HepG2 (cell line): ENCODE data around the gene DCUN1D2. TPM values are rescaled to one million over a fixed set of nuclear protein-coding genes. Genes with fewer than 3 reads are reported as not detected.

Experiments
- EZH2 ChIP-seq: conservative IDR thresholded peaks from 2 replicates; pipeline ENCODE4 v1.6.1; 2012; ENCODE audit warnings: mild to moderate bottlenecking, low read depth, low read length, moderate library complexity
- GTF3A ChIP-seq: sonication (generic); formaldehyde crosslinking; conservative IDR thresholded peaks from 2 replicates; pipeline ENCODE4 v1.4.0; 2020; ENCODE audit warnings: mild to moderate bottlenecking, missing genetic modification reagents
- HMG20B ChIP-seq: conservative IDR thresholded peaks from 2 replicates; pipeline ENCODE4 v1.6.1; 2016; ENCODE audit warnings: missing genetic modification reagents, missing compliant biosample characterization
- HNF4A ChIP-seq: sonication (generic); formaldehyde crosslinking; IDR thresholded peaks from 2 replicates; pipeline ENCODE4 v1.4.0; 2020; ENCODE audit warnings: missing genetic modification reagents
- KAT2B ChIP-seq: fragments of 150-350 bp; IDR thresholded peaks from 2 replicates; pipeline ENCODE4 v1.6.1; 2014; ENCODE audit warnings: low read depth, low read length, borderline replicate concordance
- KLF12 ChIP-seq: sonication (generic); formaldehyde crosslinking; IDR thresholded peaks from 2 replicates; pipeline ENCODE4 v1.4.0; 2020; ENCODE audit warnings: missing genetic modification reagents, borderline replicate concordance
- KMT2B ChIP-seq: IDR thresholded peaks from 2 replicates; pipeline ENCODE4 v1.6.1; 2016; ENCODE audit warnings: missing genetic modification reagents, missing compliant biosample characterization
- MYNN ChIP-seq: sonication (generic); formaldehyde crosslinking; IDR thresholded peaks from 2 replicates; pipeline ENCODE4 v1.4.0; 2020; ENCODE audit warnings: mild to moderate bottlenecking, low read depth, missing genetic modification reagents
- NFKBIZ ChIP-seq: IDR thresholded peaks from 2 replicates; pipeline ENCODE4 v1.6.1; 2018; ENCODE audit warnings: missing genetic modification reagents, missing compliant biosample characterization
- NONO ChIP-seq, 2 experiments: fragments of 450-650 bp in 1 of 2; sonication (generic) in 1 of 2; formaldehyde crosslinking in 1 of 2; IDR thresholded peaks in 1 of 2; conservative IDR thresholded peaks in 1 of 2; 2 replicates each; pipeline versions ENCODE4 v1.6.1 to v1.8.0; 2017 to 2022; ENCODE audit warnings: mild to moderate bottlenecking in 1 of 2, missing genetic modification reagents in 1 of 2, moderate library complexity in 1 of 2
- NR2C2 ChIP-seq: sonication (generic); formaldehyde crosslinking; IDR thresholded peaks from 2 replicates; pipeline ENCODE4 v1.4.0; 2020; ENCODE audit warnings: missing genetic modification reagents, mild to moderate bottlenecking, moderate library complexity, borderline replicate concordance
- ZC3H4 ChIP-seq: sonication (generic); formaldehyde crosslinking; IDR thresholded peaks from 2 replicates; pipeline ENCODE4 v1.4.0; 2020; ENCODE audit warnings: missing genetic modification reagents, borderline replicate concordance
- ZFP62 ChIP-seq: sonication (generic); formaldehyde crosslinking; IDR thresholded peaks from 2 replicates; pipeline ENCODE4 v1.4.0; 2020; ENCODE audit warnings: missing genetic modification reagents
- ZNF3 ChIP-seq: IDR thresholded peaks from 2 replicates; pipeline ENCODE4 v1.7.0; 2017; ENCODE audit warnings: inconsistent platforms
- ZNF329 ChIP-seq: sonication (generic); formaldehyde crosslinking; IDR thresholded peaks from 2 replicates; pipeline ENCODE4 v1.9.0; 2021; ENCODE audit warnings: low read depth, mild to moderate bottlenecking, missing genetic modification reagents
- ZNF343 ChIP-seq: sonication (generic); formaldehyde crosslinking; IDR thresholded peaks from 2 replicates; pipeline ENCODE4 v1.4.0; 2020; ENCODE audit warnings: mild to moderate bottlenecking, missing genetic modification reagents
- ZNF564 ChIP-seq: sonication (generic); formaldehyde crosslinking; IDR thresholded peaks from 2 replicates; pipeline ENCODE4 v1.8.1; 2023; ENCODE audit warnings: mild to moderate bottlenecking, missing genetic modification reagents
- ZNF607 ChIP-seq: sonication (generic); formaldehyde crosslinking; IDR thresholded peaks from 2 replicates; pipeline ENCODE4 v1.5.1; 2020; ENCODE audit warnings: missing genetic modification reagents, mild to moderate bottlenecking, borderline replicate concordance
- ZNF768 ChIP-seq: sonication (generic); formaldehyde crosslinking; IDR thresholded peaks from 2 replicates; pipeline ENCODE4 v1.4.0; 2020; ENCODE audit warnings: missing genetic modification reagents
- ZNF83 ChIP-seq: sonication (generic); formaldehyde crosslinking; IDR thresholded peaks from 2 replicates; pipeline ENCODE4 v1.4.0; 2020; ENCODE audit warnings: missing genetic modification reagents, mild to moderate bottlenecking, borderline replicate concordance
- polyA plus RNA-seq, 8 experiments: library from polyadenylated mRNA; depleted of rRNA in 3 of 8; stranded (reverse) in 7 of 8; unstranded in 1 of 8; fragments of >200 nt; fragmentation: Illumina TruSeq in 4 of 8; extraction: Trizol in 4 of 8; gene quantifications; 2 replicates each; pipeline versions ENCODE4 v1.2.1 to v1.2.3, GENCODE V29; 2011 to 2016; ENCODE audit warnings: low read depth in 4 of 8, missing spikeins in 1 of 8, mixed read lengths in 1 of 8; ENCODE audit not compliant: insufficient read depth in 1 of 8
- total RNA-seq, 5 experiments: library from RNA; depleted of rRNA; stranded (reverse); fragments of >200 nt; fragmentation: Illumina TruSeq; extraction: Trizol; gene quantifications; 2 replicates each; pipeline ENCODE4 v1.2.3, GENCODE V29; 2016; ENCODE audit warnings: low read depth in 1 of 5
- TF ChIP-seq, protein P1 (sequence below): sonication (generic); formaldehyde crosslinking; IDR thresholded peaks from 2 replicates; pipeline ENCODE4 v1.8.0; 2022; ENCODE audit warnings: missing genetic modification reagents, mild to moderate bottlenecking, inconsistent platforms, borderline replicate concordance
- TF ChIP-seq, protein P2 (sequence below): sonication (generic); formaldehyde crosslinking; IDR thresholded peaks from 2 replicates; pipeline ENCODE4 v1.4.0; 2020; ENCODE audit warnings: low read depth, mild to moderate bottlenecking, missing genetic modification reagents
- TF ChIP-seq, protein P3 (sequence below): sonication (generic); formaldehyde crosslinking; IDR thresholded peaks from 2 replicates; pipeline ENCODE4 v1.5.0; 2020; ENCODE audit warnings: missing genetic modification reagents
- TF ChIP-seq, protein P4 (sequence below): sonication (generic); formaldehyde crosslinking; IDR thresholded peaks from 2 replicates; pipeline ENCODE4 v1.5.0; 2020; ENCODE audit warnings: mild to moderate bottlenecking, missing genetic modification reagents
- TF ChIP-seq, protein P5 (sequence below): sonication (generic); formaldehyde crosslinking; IDR thresholded peaks from 2 replicates; pipeline ENCODE4 v1.8.1; 2023; ENCODE audit warnings: mild to moderate bottlenecking, missing genetic modification reagents

The DCUN1D2 gene
- total and polyA plus RNA-seq, 2 of the 13 experiments (the other 11 are each of a cell fraction or from before 2014, with no cell fraction given): 9.1 to 9.6 TPM

DNA sequence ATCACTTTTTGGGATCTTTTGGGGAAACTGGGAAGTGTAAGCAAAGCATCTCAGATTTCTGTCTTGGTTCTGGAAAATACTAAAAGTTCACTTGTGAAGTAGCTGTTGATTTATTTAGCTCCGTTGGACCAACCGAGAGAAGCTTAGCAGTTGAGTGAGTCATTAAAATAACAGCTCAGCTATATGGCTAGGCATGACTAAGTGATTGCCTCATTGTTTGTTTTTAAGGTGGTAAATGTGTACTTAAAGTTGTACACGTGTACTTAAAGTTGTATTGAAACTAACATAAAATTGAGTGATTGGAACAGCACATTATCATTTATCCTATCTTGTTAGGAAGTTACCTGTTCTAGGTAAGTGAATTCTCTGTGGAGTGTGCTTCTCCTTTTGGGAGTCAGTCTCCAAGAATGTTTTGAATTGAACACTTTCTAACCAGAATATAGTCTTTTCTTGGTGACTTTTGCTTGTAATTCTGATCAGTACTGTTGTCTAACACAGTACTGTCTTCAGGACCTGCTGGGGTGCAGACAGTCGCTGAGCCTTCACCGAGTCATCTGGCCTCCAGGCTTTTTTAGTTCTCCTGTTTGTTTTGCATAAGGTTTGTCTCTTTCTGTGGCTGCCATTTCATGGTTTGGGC, 2.9 kb upstream of the DCUN1D2 start (continued):
- TF ChIP-seq ZNF343 (CRISPR knock-in tag): no peak
- TF ChIP-seq ZNF768 (CRISPR knock-in tag): no peak
- TF ChIP-seq ZNF564 (CRISPR knock-in tag): no peak
- TF ChIP-seq, protein P1, sequence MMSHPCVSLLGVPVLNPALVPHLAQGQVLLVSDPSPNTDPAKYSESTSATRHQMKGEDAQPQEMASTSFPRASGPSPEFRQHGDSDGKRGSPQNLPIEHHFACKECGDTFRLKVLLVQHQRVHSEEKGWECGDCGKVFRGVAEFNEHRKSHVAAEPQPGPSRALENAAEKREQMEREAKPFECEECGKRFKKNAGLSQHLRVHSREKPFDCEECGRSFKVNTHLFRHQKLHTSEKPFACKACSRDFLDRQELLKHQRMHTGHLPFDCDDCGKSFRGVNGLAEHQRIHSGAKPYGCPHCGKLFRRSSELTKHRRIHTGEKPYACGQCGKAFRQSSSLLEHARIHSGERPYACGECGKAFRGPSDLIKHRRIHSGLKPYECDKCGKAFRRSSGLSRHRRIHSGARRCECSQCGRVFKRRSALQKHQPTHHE: no peak
- TF ChIP-seq, protein P2, sequence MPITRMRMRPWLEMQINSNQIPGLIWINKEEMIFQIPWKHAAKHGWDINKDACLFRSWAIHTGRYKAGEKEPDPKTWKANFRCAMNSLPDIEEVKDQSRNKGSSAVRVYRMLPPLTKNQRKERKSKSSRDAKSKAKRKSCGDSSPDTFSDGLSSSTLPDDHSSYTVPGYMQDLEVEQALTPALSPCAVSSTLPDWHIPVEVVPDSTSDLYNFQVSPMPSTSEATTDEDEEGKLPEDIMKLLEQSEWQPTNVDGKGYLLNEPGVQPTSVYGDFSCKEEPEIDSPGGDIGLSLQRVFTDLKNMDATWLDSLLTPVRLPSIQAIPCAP (CRISPR knock-in tag): no peak
- no peak for TF ChIP-seq ZNF329 (CRISPR knock-in tag)
- no peak for TF ChIP-seq EZH2
- TF ChIP-seq GTF3A (CRISPR knock-in tag): no peak
- no peak for TF ChIP-seq ZFP62 (CRISPR knock-in tag)
- TF ChIP-seq NFKBIZ (CRISPR knock-in tag): no peak
- TF ChIP-seq ZNF83 (CRISPR knock-in tag): no peak
- TF ChIP-seq KMT2B: no peak; the same call in 1 of the 2 replicates
- no peak for TF ChIP-seq NONO (IDR thresholded peaks at IDR 0.05)
- TF ChIP-seq NONO (CRISPR knock-in tag; conservative IDR thresholded peaks at IDR 0.05): no peak
- TF ChIP-seq, protein P3, sequence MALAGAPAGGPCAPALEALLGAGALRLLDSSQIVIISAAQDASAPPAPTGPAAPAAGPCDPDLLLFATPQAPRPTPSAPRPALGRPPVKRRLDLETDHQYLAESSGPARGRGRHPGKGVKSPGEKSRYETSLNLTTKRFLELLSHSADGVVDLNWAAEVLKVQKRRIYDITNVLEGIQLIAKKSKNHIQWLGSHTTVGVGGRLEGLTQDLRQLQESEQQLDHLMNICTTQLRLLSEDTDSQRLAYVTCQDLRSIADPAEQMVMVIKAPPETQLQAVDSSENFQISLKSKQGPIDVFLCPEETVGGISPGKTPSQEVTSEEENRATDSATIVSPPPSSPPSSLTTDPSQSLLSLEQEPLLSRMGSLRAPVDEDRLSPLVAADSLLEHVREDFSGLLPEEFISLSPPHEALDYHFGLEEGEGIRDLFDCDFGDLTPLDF: no peak
- TF ChIP-seq, protein P4, sequence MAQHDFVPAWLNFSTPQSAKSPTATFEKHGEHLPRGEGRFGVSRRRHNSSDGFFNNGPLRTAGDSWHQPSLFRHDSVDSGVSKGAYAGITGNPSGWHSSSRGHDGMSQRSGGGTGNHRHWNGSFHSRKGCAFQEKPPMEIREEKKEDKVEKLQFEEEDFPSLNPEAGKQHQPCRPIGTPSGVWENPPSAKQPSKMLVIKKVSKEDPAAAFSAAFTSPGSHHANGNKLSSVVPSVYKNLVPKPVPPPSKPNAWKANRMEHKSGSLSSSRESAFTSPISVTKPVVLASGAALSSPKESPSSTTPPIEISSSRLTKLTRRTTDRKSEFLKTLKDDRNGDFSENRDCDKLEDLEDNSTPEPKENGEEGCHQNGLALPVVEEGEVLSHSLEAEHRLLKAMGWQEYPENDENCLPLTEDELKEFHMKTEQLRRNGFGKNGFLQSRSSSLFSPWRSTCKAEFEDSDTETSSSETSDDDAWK (CRISPR knock-in tag): no peak
- no peak for TF ChIP-seq HNF4A (CRISPR knock-in tag)
- no peak for TF ChIP-seq KLF12 (CRISPR knock-in tag)
- TF ChIP-seq KAT2B: no peak
- TF ChIP-seq, protein P5, sequence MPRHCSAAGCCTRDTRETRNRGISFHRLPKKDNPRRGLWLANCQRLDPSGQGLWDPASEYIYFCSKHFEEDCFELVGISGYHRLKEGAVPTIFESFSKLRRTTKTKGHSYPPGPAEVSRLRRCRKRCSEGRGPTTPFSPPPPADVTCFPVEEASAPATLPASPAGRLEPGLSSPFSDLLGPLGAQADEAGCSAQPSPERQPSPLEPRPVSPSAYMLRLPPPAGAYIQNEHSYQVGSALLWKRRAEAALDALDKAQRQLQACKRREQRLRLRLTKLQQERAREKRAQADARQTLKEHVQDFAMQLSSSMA (CRISPR knock-in tag): no peak
- no peak for TF ChIP-seq NR2C2
- TF ChIP-seq MYNN (CRISPR knock-in tag): no peak
- TF ChIP-seq HMG20B: no peak
- no peak for TF ChIP-seq ZC3H4 (CRISPR knock-in tag)
- TF ChIP-seq ZNF3 (CRISPR knock-in tag): peak; percentile 78
- TF ChIP-seq ZNF607 (CRISPR knock-in tag): no peak
